Measurements from ENCODE around the gene PDP2.

PDP2 gene

GRCh38 chr16:66898933-66899309 lies 18.6 kb downstream of the PDP2 start:
- H3K27me3 ChIP-seq (ENCODE audit: control insufficient read depth, insufficient read depth, low read length), result no peaks in the 10 kb centered on the region
- H3K36me3 ChIP-seq (ENCODE audit: control insufficient read depth, insufficient read depth, low read length), result no peaks in the 10 kb centered on the region
- H3K4me1 ChIP-seq (ENCODE audit: control insufficient read depth, insufficient read depth, low read length), result peaks cover 8% of the 10 kb centered on the region; the same call in 1 of the 2 replicates
- no peak overlapping the region for H3K4me3 ChIP-seq (ENCODE audit: low read depth, low read length)
- no peak overlapping the region for H3K27ac ChIP-seq (ENCODE audit: low read depth, low read length)
- no peak overlapping the region for H3K9ac ChIP-seq (ENCODE audit: low read depth, low read length)
- no peaks in the 10 kb centered on the region for H3K9me3 ChIP-seq (ENCODE audit: control insufficient read depth, insufficient read depth, low read length)

- Histone ChIP-seq H3K27me3 (ENCODE audit: control insufficient read depth, insufficient read depth, low read length) (no peaks in the 10 kb centered on the region), H3K27ac (ENCODE audit: low read depth, low read length) (no peak overlapping the region), H3K36me3 (ENCODE audit: control insufficient read depth, insufficient read depth, low read length) (no peaks in the 10 kb centered on the region), H3K4me1 (ENCODE audit: control insufficient read depth, insufficient read depth, low read length) (peaks cover 8% of the 10 kb centered on the region; the same call in 1 of the 2 replicates), H3K9ac (ENCODE audit: low read depth, low read length) (no peak overlapping the region), H3K9me3 (ENCODE audit: control insufficient read depth, insufficient read depth, low read length) (no peaks in the 10 kb centered on the region), H3K4me3 (ENCODE audit: low read depth, low read length) (no peak overlapping the region)
These were observed 19.1 kb downstream of the PDP2 start for GRCh38 chr16:66899310-66899944.

DNA sequence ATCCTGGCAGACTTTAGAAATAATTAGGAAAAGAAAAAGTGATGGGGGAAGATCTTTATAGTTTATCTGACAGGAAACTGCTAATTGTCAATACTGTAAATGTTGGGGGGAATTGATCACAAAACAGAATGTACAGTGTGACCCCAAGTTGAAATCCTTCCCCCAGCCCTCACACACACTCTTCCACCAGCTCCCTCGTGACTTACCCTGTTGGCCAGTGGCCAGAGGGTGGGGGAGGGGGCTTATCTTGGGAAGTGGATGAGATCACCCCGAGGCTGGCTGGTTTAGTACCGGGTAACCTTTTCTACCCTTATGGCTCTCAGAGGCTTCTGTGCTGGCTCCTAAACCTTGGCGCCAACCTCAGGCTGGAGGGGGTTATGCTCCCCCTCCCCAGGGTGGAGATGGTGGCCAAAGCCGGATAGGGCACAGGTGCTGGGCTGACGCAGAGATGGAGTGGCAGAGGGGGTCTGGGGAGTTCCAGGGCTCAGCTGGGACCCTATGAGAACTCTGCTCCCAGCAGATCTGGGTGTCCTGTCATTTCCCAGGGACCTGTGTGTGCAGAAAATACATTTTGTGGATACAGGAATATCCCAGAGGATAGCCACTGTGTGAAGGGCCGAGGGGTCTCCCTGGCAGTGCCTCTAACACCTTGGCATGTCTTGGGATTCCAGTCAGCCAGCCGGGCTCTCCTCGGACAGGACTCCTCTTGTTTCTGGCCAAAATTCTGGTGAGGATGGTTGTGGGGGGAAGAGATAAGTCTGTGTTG lies 19.8 kb downstream of the PDP2 start:
- Histone ChIP-seq H3K4me3 (ENCODE audit: low read depth, low read length) (no peak overlapping the region), H3K36me3 (ENCODE audit: control insufficient read depth, insufficient read depth, low read length) (no peaks in the 10 kb centered on the region), H3K27ac (ENCODE audit: low read depth, low read length) (no peak overlapping the region), H3K9me3 (ENCODE audit: control insufficient read depth, insufficient read depth, low read length) (no peaks in the 10 kb centered on the region), H3K4me1 (ENCODE audit: control insufficient read depth, insufficient read depth, low read length) (peaks cover 8% of the 10 kb centered on the region; the same call in 1 of the 2 replicates), H3K27me3 (ENCODE audit: control insufficient read depth, insufficient read depth, low read length) (no peaks in the 10 kb centered on the region), H3K9ac (ENCODE audit: low read depth, low read length) (no peak overlapping the region)

DNA sequence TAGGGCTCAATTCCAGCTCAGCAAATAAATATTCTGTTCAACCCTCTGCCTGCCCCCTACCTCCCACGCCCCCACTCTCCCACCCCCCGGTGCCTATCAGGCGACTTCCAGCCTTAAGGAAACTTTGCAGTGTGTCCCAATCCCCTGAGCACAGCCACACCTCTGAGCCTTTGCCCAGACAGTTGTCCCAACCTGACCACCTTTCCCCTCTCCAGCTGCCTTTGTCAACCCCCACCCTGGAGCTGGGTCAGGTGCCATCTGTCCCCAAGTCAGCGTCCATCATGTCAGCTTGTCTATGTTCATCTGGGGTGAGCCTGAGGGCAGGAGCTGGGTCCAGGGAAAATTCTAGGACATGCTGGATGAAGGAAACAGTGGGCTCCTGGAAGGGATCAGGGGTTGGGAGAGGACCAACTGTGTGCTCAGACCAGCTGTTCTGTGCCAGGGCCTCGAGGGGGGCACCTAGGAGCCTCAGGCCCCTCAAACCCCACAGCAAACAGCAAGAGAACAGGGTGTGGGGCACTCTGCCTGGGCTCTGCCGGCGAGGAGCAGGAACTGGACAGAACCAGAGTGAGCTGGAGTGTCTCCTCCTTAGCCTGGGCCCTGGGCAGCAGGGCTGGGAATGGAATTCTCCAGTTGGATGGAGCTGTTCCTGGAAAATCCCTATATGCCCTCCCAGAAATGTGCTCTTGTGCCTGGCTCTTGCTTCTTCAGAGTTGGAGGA lies 20.6 kb downstream of the PDP2 start:
- Histone ChIP-seq H3K4me1 (ENCODE audit: control insufficient read depth, insufficient read depth, low read length) (peaks cover 8% of the 10 kb centered on the region; the same call in 1 of the 2 replicates), H3K36me3 (ENCODE audit: control insufficient read depth, insufficient read depth, low read length) (no peaks in the 10 kb centered on the region), H3K4me3 (ENCODE audit: low read depth, low read length) (no peak overlapping the region), H3K27ac (ENCODE audit: low read depth, low read length) (no peak overlapping the region), H3K9ac (ENCODE audit: low read depth, low read length) (no peak overlapping the region), H3K9me3 (ENCODE audit: control insufficient read depth, insufficient read depth, low read length) (no peaks in the 10 kb centered on the region), H3K27me3 (ENCODE audit: control insufficient read depth, insufficient read depth, low read length) (no peaks in the 10 kb centered on the region)

DNA sequence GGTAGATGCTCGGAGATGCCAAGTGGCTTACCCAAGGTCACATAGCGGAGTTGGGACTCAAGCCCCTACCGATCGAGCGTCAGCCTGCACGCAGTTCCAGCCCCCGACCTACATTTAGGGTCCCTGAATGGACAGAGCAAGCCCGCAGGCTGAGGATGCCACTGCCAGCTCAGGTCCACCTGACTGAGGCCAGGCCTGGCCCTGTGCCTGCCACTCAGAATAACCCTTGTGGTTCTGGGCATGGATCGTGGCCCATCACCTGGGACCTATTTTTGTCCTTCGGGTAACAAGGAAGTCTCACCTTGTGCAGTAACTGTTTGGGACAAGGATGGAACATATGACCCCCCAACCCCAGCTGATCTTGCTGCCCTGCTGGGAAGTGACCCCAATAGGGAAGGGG lies 21.3 kb downstream of the PDP2 start:
- Histone ChIP-seq H3K36me3 (ENCODE audit: control insufficient read depth, insufficient read depth, low read length) (no peaks in the 10 kb centered on the region), H3K9me3 (ENCODE audit: control insufficient read depth, insufficient read depth, low read length) (no peaks in the 10 kb centered on the region), H3K27ac (ENCODE audit: low read depth, low read length) (no peak overlapping the region), H3K4me1 (ENCODE audit: control insufficient read depth, insufficient read depth, low read length) (peaks cover 8% of the 10 kb centered on the region; the same call in 1 of the 2 replicates), H3K9ac (ENCODE audit: low read depth, low read length) (no peak overlapping the region), H3K4me3 (ENCODE audit: low read depth, low read length) (no peak overlapping the region), H3K27me3 (ENCODE audit: control insufficient read depth, insufficient read depth, low read length) (no peaks in the 10 kb centered on the region)

DNA sequence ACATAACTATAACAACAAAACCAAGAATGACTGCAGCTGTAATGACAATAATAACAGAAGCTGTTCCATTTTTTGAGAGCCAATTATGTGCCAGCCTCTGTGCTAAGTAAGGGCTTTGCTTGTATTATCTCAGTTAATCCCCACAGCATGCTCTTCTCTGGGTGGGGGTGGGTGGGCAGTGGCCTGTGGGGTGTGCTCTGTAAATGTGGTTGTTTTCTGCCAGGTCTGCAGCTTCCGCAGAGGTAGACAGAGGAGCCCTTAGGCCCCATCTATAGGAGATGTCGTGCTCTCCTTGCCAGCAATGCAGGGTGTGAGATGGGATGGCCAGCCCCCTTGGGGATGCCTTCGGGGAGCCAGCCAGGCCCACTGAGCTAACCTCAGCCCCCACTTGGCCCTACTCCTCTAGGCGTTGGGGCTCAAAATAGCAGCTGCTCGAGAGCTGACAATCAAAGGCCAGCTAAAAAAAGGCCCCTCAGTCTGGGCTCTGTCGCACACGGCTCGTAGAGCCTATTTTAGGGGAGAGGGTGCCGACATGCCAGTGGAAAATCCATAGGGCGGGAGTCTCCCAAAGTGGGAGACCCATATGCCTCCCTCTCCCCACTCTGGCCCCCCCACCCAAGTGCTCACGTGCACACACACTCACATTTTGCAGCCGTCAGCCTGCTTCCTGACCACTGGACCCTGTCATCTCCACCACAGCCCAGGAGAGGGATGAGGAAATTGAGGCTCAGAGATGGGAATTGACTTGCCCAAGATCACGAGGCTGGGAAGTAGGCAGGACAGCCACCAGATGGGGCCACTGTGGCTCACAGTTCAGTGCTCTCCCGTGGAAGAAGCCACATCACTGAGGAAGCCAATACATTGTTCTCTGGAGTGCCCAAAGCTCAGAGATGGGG lies 22.6 kb downstream of the PDP2 start:
- H3K9ac ChIP-seq (ENCODE audit: low read depth, low read length), result no peak overlapping the region
- no peaks in the 10 kb centered on the region for H3K27me3 ChIP-seq (ENCODE audit: control insufficient read depth, insufficient read depth, low read length)
- H3K36me3 ChIP-seq (ENCODE audit: control insufficient read depth, insufficient read depth, low read length), result no peaks in the 10 kb centered on the region
- H3K4me1 ChIP-seq (ENCODE audit: control insufficient read depth, insufficient read depth, low read length), result peaks cover 8% of the 10 kb centered on the region; the same call in 1 of the 2 replicates
- H3K27ac ChIP-seq (ENCODE audit: low read depth, low read length), result no peak overlapping the region
- H3K9me3 ChIP-seq (ENCODE audit: control insufficient read depth, insufficient read depth, low read length), result no peaks in the 10 kb centered on the region
- H3K4me3 ChIP-seq (ENCODE audit: low read depth, low read length), result no peak overlapping the region

DNA sequence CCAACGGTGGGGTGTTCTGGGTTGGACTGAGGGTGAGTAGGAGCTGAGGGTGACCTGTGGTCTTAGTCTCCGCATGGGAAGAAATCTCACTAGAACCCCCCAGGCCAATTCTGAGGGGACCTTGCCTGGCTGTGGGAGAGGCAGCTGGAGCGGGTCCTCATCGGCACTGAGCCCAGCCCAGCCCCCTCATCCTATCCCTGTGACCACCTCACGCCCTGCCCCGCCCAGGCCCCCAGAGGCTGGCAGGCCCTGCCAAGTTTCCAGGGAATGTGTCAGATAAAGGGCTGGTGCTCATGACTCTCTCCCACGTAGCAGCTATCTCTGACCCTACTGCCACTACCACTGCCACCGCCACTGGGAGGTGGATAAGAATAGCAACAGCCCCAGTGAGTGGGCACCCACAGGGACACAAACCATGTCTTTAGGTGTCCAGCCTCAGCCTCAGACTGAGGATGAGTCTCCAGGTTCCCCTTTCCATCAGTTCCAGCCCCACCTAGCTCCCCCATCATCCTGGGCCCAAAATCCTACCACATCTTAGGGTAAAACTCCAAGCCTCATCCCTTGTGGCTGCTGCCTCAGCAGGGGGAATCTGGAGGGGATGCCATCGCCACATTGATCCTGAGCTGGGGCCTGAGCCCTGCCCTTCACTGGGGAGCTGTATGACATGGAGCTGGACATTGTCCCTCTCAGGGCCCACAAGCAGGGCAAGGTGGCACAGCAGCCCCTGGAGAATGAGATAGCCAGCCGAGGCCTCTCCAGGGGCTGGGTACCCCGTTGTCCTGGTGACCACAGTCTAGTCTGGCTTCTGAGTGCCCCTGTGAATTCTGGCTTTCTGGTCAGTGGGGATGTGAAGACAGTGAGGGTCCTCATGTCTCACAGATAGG lies 23.5 kb downstream of the PDP2 start:
- H3K27ac ChIP-seq (ENCODE audit: low read depth, low read length), result no peak overlapping the region
- H3K27me3 ChIP-seq (ENCODE audit: control insufficient read depth, insufficient read depth, low read length), result no peaks in the 10 kb centered on the region
- no peak overlapping the region for H3K4me3 ChIP-seq (ENCODE audit: low read depth, low read length)
- H3K4me1 ChIP-seq (ENCODE audit: control insufficient read depth, insufficient read depth, low read length), result peaks cover 8% of the 10 kb centered on the region; the same call in 1 of the 2 replicates
- no peaks in the 10 kb centered on the region for H3K36me3 ChIP-seq (ENCODE audit: control insufficient read depth, insufficient read depth, low read length)
- no peak overlapping the region for H3K9ac ChIP-seq (ENCODE audit: low read depth, low read length)
- H3K9me3 ChIP-seq (ENCODE audit: control insufficient read depth, insufficient read depth, low read length), result no peaks in the 10 kb centered on the region

GRCh38 chr16:66904428-66904845 lies 24.1 kb downstream of the PDP2 start:
- Histone ChIP-seq H3K4me1 (ENCODE audit: control insufficient read depth, insufficient read depth, low read length) (peaks cover 8% of the 10 kb centered on the region; the same call in 1 of the 2 replicates), H3K9me3 (ENCODE audit: control insufficient read depth, insufficient read depth, low read length) (no peaks in the 10 kb centered on the region), H3K9ac (ENCODE audit: low read depth, low read length) (no peak overlapping the region), H3K4me3 (ENCODE audit: low read depth, low read length) (no peak overlapping the region), H3K27ac (ENCODE audit: low read depth, low read length) (no peak overlapping the region), H3K27me3 (ENCODE audit: control insufficient read depth, insufficient read depth, low read length) (no peaks in the 10 kb centered on the region), H3K36me3 (ENCODE audit: control insufficient read depth, insufficient read depth, low read length) (no peaks in the 10 kb centered on the region)

GRCh38 chr16:66904846-66905632 lies 24.7 kb downstream of the PDP2 start:
- H3K9ac ChIP-seq (ENCODE audit: low read depth, low read length), result no peak overlapping the region
- H3K4me1 ChIP-seq (ENCODE audit: control insufficient read depth, insufficient read depth, low read length), result 0 out of 2 replicates have a peak, but pooled peaks cover 2% of the 10 kb centered on the region
- no peak overlapping the region for H3K27ac ChIP-seq (ENCODE audit: low read depth, low read length)
- no peaks in the 10 kb centered on the region for H3K27me3 ChIP-seq (ENCODE audit: control insufficient read depth, insufficient read depth, low read length)
- H3K36me3 ChIP-seq (ENCODE audit: control insufficient read depth, insufficient read depth, low read length), result no peaks in the 10 kb centered on the region
- H3K4me3 ChIP-seq (ENCODE audit: low read depth, low read length), result no peak overlapping the region
- H3K9me3 ChIP-seq (ENCODE audit: control insufficient read depth, insufficient read depth, low read length), result no peaks in the 10 kb centered on the region

All from HUES48 (cell line).